K562 (cell line): ENCODE results near the gene CELA3B. TPM values are rescaled to one million over a fixed set of nuclear protein-coding genes. Genes with fewer than 3 reads are reported as not detected.

Experiments used
- ARID2 ChIP-seq: fragments of 450-650 bp; IDR thresholded peaks from 2 replicates; pipeline ENCODE4 v1.6.1; 2017; ENCODE audit warnings: antibody characterized with exemption, mild to moderate bottlenecking
- ARNT ChIP-seq, 2 experiments: fragments of 450-650 bp; IDR thresholded peaks; 2 replicates each; pipeline ENCODE4 v1.6.1; 2016; ENCODE audit warnings: mild to moderate bottlenecking in 1 of 2
- BACH1 ChIP-seq: fragments of 200-800 bp; sonication (Bioruptor generic); IDR thresholded peaks from 2 replicates; pipeline ENCODE4 v1.6.1; 2016; ENCODE audit warnings: missing genetic modification characterization, missing compliant biosample characterization
- CHCHD3 ChIP-seq: fragments of 250-450 bp; sonication (Bioruptor Pico); IDR thresholded peaks from 2 replicates; pipeline ENCODE4 v2.1.2; 2022; ENCODE audit warnings: mild to moderate bottlenecking
- CSDE1 ChIP-seq, 2 experiments: fragments of 450-650 bp; IDR thresholded peaks; 2 replicates each; pipeline ENCODE4 v1.6.1; 2016; ENCODE audit warnings: mild to moderate bottlenecking in 1 of 2
- GTF2E2 ChIP-seq: fragments of 200-800 bp; sonication (Bioruptor generic); IDR thresholded peaks from 2 replicates; pipeline ENCODE4 v1.6.1; 2016; ENCODE audit warnings: missing genetic modification characterization, missing compliant biosample characterization
- KAT8 ChIP-seq: fragments of 450-650 bp; IDR thresholded peaks from 2 replicates; pipeline ENCODE4 v1.6.1; 2016; ENCODE audit warnings: low read depth, mild to moderate bottlenecking
- KDM2B ChIP-seq: fragments of 250-450 bp; sonication (Bioruptor Pico); IDR thresholded peaks from 2 replicates; pipeline ENCODE4 v1.8.0; 2021; ENCODE audit warnings: mild to moderate bottlenecking, moderate library complexity
- MAFF ChIP-seq: IDR thresholded peaks from 2 replicates; pipeline ENCODE4 v1.6.1; 2012; ENCODE audit warnings: low read length, improper control_type of control experiment
- MED1 ChIP-seq: sonication (generic); formaldehyde crosslinking; IDR thresholded peaks from 2 replicates; pipeline ENCODE4 v1.8.1; 2023; ENCODE audit warnings: missing genetic modification reagents, borderline replicate concordance
- NUFIP1 ChIP-seq: fragments of 450-650 bp; IDR thresholded peaks from 2 replicates; pipeline ENCODE4 v1.6.1; 2018; ENCODE audit not compliant: partially characterized antibody
- PHF8 ChIP-seq: fragments of 200-600 bp; sonication (generic); IDR thresholded peaks from 2 replicates; pipeline ENCODE4 v1.6.1; 2012; ENCODE audit warnings: mixed run types, mild to moderate bottlenecking, inconsistent platforms, low read length, moderate library complexity, borderline replicate concordance
- PRPF4 ChIP-seq: fragments of 200-400 bp; formaldehyde crosslinking; IDR thresholded peaks from one replicate; pipeline ENCODE4 v1.6.1; 2017; ENCODE audit warnings: low read length, low read depth, mild to moderate bottlenecking; ENCODE audit not compliant: insufficient read depth, poor library complexity, severe bottlenecking
- RUNX1 ChIP-seq: sonication (generic); IDR thresholded peaks from 2 replicates; pipeline ENCODE4 v1.6.1; 2016; ENCODE audit warnings: antibody characterized with exemption, low read depth
- ZNF408 ChIP-seq: fragments of 250-450 bp; sonication (Bioruptor Pico); IDR thresholded peaks from 2 replicates; pipeline ENCODE4 v1.4.0; 2020; ENCODE audit warnings: low read depth, mild to moderate bottlenecking, moderate library complexity
- ZNF644 ChIP-seq: fragments of 200-800 bp; sonication (Bioruptor generic); IDR thresholded peaks from 2 replicates; pipeline ENCODE4 v1.6.1; 2016; ENCODE audit warnings: low read depth, missing genetic modification characterization, missing compliant biosample characterization
- polyA plus RNA-seq, 8 experiments: library from polyadenylated mRNA; depleted of rRNA in 4 of 8; stranded (reverse) in 5 of 8; unstranded in 3 of 8; fragments of >200 nt; fragmentation: Nextera tagmentation in 2 of 8; fragmentation: Illumina TruSeq in 1 of 8; extraction: Ambion mirVana in 2 of 8; extraction: Trizol in 1 of 8; gene quantifications; 2 replicates each; pipeline versions ENCODE4 v1.2.1 to v1.2.3, GENCODE V29; 2011 to 2014; ENCODE audit warnings: inconsistent platforms in 1 of 8, missing spikeins in 1 of 8
- total RNA-seq, 7 experiments: library from RNA; depleted of rRNA in 6 of 7; stranded (reverse); fragments of >200 nt in 6 of 7; fragmentation: Illumina TruSeq in 2 of 7; extraction: Trizol in 2 of 7; gene quantifications; 2 replicates each; pipeline versions ENCODE4 v1.2.1 to v1.2.3, GENCODE V29; 2011 to 2021; ENCODE audit warnings: low replicate concordance in 1 of 7
- TF ChIP-seq, protein P1 (sequence below), 2 experiments: fragments of 450-650 bp; formaldehyde crosslinking in 1 of 2; IDR thresholded peaks; 2 replicates each; pipeline versions ENCODE4 v1.4.0 to v1.6.1; 2014 to 2020; ENCODE audit warnings: mild to moderate bottlenecking in 2 of 2, borderline replicate concordance in 1 of 2, low read depth in 1 of 2
- TF ChIP-seq, protein P2 (sequence below): fragments of 250-450 bp; sonication (Bioruptor Pico); IDR thresholded peaks from 2 replicates; pipeline ENCODE4 v1.6.1; 2021; ENCODE audit warnings: mild to moderate bottlenecking
- TF ChIP-seq, protein P3 (sequence below), 2 experiments: fragments of 450-650 bp in 1 of 2; sonication (generic) in 1 of 2; formaldehyde crosslinking; conservative IDR thresholded peaks; 2 replicates each; pipeline versions ENCODE4 v1.4.0 to v1.8.1; 2020 to 2022; ENCODE audit warnings: mild to moderate bottlenecking in 1 of 2, missing genetic modification reagents in 1 of 2

The CELA3B gene
- total and polyA plus RNA-seq, 9 of the 15 experiments (the other 6 are each of a cell fraction or from before 2014, with no cell fraction given): 3.1 TPM; not detected in 8

DNA sequence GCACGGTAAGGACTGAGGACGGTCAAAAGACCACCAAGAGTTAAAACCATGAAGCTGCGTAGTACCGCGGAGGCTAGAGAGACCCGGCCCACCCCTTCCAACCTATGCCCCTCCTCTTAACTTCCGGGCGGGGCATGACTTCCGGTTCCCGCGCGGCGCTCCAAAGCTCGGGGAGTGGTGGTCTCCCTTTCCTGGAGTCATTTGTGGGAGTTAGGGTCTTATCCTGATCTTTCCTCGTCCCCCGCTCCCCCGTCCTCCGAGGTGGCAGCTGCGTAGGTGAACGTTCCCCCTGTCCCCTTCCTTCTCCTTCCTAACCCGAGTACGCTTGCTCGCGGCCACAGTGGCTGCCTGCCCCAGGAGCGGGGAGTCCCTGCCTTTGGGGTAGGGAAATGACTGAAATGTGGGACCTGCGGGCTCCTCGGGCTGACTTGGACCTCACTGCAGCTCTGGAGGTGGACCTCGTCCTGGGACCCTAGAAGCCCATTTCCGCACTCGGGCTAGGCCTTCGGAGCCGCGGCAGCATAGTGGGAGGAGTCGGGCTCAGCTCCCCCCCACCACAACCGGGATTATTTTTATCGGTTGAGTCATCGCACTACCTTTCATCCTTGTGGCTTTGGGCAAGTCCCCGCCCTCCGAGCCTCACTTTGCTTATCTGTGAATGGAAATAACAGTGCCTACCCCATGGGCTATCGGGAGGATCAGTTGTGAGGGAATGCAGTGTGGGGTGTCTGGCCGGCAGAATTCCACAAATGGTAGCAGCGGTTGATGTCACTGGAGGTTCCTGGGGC lies 48.7 kb downstream of the CELA3B start (continued):
- TF ChIP-seq, protein P1, sequence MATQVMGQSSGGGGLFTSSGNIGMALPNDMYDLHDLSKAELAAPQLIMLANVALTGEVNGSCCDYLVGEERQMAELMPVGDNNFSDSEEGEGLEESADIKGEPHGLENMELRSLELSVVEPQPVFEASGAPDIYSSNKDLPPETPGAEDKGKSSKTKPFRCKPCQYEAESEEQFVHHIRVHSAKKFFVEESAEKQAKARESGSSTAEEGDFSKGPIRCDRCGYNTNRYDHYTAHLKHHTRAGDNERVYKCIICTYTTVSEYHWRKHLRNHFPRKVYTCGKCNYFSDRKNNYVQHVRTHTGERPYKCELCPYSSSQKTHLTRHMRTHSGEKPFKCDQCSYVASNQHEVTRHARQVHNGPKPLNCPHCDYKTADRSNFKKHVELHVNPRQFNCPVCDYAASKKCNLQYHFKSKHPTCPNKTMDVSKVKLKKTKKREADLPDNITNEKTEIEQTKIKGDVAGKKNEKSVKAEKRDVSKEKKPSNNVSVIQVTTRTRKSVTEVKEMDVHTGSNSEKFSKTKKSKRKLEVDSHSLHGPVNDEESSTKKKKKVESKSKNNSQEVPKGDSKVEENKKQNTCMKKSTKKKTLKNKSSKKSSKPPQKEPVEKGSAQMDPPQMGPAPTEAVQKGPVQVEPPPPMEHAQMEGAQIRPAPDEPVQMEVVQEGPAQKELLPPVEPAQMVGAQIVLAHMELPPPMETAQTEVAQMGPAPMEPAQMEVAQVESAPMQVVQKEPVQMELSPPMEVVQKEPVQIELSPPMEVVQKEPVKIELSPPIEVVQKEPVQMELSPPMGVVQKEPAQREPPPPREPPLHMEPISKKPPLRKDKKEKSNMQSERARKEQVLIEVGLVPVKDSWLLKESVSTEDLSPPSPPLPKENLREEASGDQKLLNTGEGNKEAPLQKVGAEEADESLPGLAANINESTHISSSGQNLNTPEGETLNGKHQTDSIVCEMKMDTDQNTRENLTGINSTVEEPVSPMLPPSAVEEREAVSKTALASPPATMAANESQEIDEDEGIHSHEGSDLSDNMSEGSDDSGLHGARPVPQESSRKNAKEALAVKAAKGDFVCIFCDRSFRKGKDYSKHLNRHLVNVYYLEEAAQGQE (IDR thresholded peaks at IDR 0.05; ENCODE audit: borderline replicate concordance): no peak
- TF ChIP-seq, protein P1 (CRISPR knock-in tag; IDR thresholded peaks at IDR 0.05; ENCODE audit: low read depth): peak; percentile 81
- TF ChIP-seq CHCHD3 (CRISPR knock-in tag): 0 out of 2 replicates have a peak, but pooled peaks have one; percentile 8
- TF ChIP-seq NUFIP1: no peak
- peak; percentile 47; the same call in 1 of the 2 replicates for TF ChIP-seq BACH1 (tag)
- TF ChIP-seq ARID2: no peak
- no peak for TF ChIP-seq KAT8
- no peak for TF ChIP-seq MED1 (CRISPR knock-in tag)
- TF ChIP-seq ZNF408 (CRISPR knock-in tag): no peak
- peak; percentile 34 to 67; a peak in 1 of 4 replicates for TF ChIP-seq ARNT (IDR thresholded peaks at IDR 0.05)
- TF ChIP-seq, protein P2, sequence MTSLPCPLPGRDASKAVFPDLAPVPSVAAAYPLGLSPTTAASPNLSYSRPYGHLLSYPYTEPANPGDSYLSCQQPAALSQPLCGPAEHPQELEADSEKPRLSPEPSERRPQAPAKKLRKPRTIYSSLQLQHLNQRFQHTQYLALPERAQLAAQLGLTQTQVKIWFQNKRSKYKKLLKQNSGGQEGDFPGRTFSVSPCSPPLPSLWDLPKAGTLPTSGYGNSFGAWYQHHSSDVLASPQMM (CRISPR knock-in tag): no peak
- peak; percentile 31; the same call in 1 of the 2 replicates for TF ChIP-seq ZNF644 (tag)
- TF ChIP-seq PHF8: peak; percentile 93
- no peak for TF ChIP-seq RUNX1
- no peak for TF ChIP-seq PRPF4
- TF ChIP-seq, protein P3, sequence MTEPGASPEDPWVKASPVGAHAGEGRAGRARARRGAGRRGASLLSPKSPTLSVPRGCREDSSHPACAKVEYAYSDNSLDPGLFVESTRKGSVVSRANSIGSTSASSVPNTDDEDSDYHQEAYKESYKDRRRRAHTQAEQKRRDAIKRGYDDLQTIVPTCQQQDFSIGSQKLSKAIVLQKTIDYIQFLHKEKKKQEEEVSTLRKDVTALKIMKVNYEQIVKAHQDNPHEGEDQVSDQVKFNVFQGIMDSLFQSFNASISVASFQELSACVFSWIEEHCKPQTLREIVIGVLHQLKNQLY (CRISPR knock-in tag; conservative IDR thresholded peaks at IDR 0.05): no peak; a peak in 1 of 4 replicates
- peak; percentile 97 for TF ChIP-seq GTF2E2 (tag)
- peak in 1 of 2 experiments; percentile 66; a peak in 1 of 4 replicates for TF ChIP-seq CSDE1 (IDR thresholded peaks at IDR 0.05)
- peak; percentile 92; the same call in 1 of the 2 replicates for TF ChIP-seq KDM2B (CRISPR knock-in tag)
- TF ChIP-seq MAFF: no peak
